NCI-H345 treated with DMSO at 0.1 percent for 48 hours (cell line): ENCODE results near the gene NSUN2.

Source experiments
- DNase-seq: peaks from one replicate; lab custom pipeline; 2025; ENCODE audit not compliant: unreplicated experiment; lab: John Stamatoyannopoulos, UW

Gene NSUN2

GRCh38 chr5:6606884-6607558, 25.8 kb downstream of the NSUN2 start:
- DNase-seq, result no peak

- DNase-seq, result no peak
These were observed 27.9 kb downstream of the NSUN2 start for GRCh38 chr5:6604946-6605345.

GRCh38 chr5:6604341-6604740, 28.5 kb downstream of the NSUN2 start:
- no peak for DNase-seq

GRCh38 chr5:6603643-6604042, 29.2 kb downstream of the NSUN2 start:
- no peak for DNase-seq

GRCh38 chr5:6602441-6602840, 30.4 kb downstream of the NSUN2 start:
- DNase-seq, result no peak

- no peak for DNase-seq
These were observed 31.0 kb downstream of the NSUN2 start for GRCh38 chr5:6601816-6602215.

GRCh38 chr5:6601271-6601670, 31.6 kb downstream of the NSUN2 start:
- DNase-seq, result no peak

GRCh38 chr5:6599739-6600138, 33.1 kb downstream of the NSUN2 start:
- no peak for DNase-seq

GRCh38 chr5:6598351-6598900, 34.4 kb downstream of the NSUN2 start:
- no peak for DNase-seq

GRCh38 chr5:6597557-6597956, 35.3 kb downstream of the NSUN2 start:
- no peak for DNase-seq

GRCh38 chr5:6596388-6596787, 36.5 kb downstream of the NSUN2 start:
- DNase-seq, result no peak

- no peak for DNase-seq
These were observed 37.4 kb downstream of the NSUN2 start for GRCh38 chr5:6595405-6595804.

GRCh38 chr5:6594066-6594465, 38.8 kb downstream of the NSUN2 start:
- no peak for DNase-seq

GRCh38 chr5:6593148-6594016, 39.5 kb downstream of the NSUN2 start:
- DNase-seq, result no peak

- no peak for DNase-seq
These were observed 40.2 kb downstream of the NSUN2 start for GRCh38 chr5:6592601-6593000.

GRCh38 chr5:6591671-6592288, 41.1 kb downstream of the NSUN2 start:
- no peak for DNase-seq

- no peak for DNase-seq
These were observed 42.3 kb downstream of the NSUN2 start for GRCh38 chr5:6590581-6590980.

- no peak for DNase-seq
These were observed 45.7 kb downstream of the NSUN2 start for GRCh38 chr5:6587171-6587570.

- DNase-seq, result no peak
These were observed 46.2 kb downstream of the NSUN2 start for GRCh38 chr5:6586647-6587042.

GRCh38 chr5:6585939-6586646, 46.8 kb downstream of the NSUN2 start:
- no peak for DNase-seq

- DNase-seq, result no peak
These were observed 47.7 kb downstream of the NSUN2 start for GRCh38 chr5:6585168-6585567.
